HCT116 (cell line): Measurements from ENCODE around the gene CD8A. TPM values are rescaled to one million over a fixed set of nuclear protein-coding genes. Genes with fewer than 3 reads are reported as not detected.

ENCODE experiments used
- ATAC-seq: fragments of 200-7000 bp; cut with Tn5 transposase; 2 replicates; pipeline ENCODE4 v1.9.1; 2020; ENCODE audit warnings: mild to moderate bottlenecking, moderate library complexity
- BruUV-seq: library from RNA; stranded (reverse); fragments of 400-500 nt; replicated peaks from 2 replicates; lab custom pipeline; 2021; lab: Mats Ljungman, UMichigan
- CTCF ChIA-PET: fragments of 300-600 bp; sonication (Branson Sonifier 250); formaldehyde crosslinking; loops from one replicate; lab custom pipeline; 2021; ENCODE audit warnings: antibody characterized with exemption; lab: Charles Lee
- POLR2A ChIA-PET: fragments of 300-600, 350-600 bp; sonication (Branson Sonifier 250); formaldehyde crosslinking; loops from one replicate; lab custom pipeline; 2021; ENCODE audit warnings: antibody characterized with exemption; lab: Charles Lee
- RAD21 ChIA-PET, 2 experiments: fragments of 300-600 bp; sonication (Branson Sonifier 250); formaldehyde crosslinking; loops; one replicate each; lab custom pipeline; 2023; ENCODE audit warnings: low total read pairs in 2 of 2; ENCODE audit not compliant: uncharacterized antibody in 2 of 2, unreplicated experiment in 2 of 2, low non-redundant PET in 1 of 2; lab: Charles Lee
- DNase-seq: peaks from one replicate; pipeline ENCODE4 v3.0.0-alpha.2; 2010; ENCODE audit warnings: low read depth, low spot score
- H2AFZ ChIP-seq: fragments of 200-600 bp; shearing (Covaris generic), sonication (generic); 2 replicates; pipeline ENCODE4 v1.6.1; 2017; ENCODE audit warnings: low read depth, mixed run types, mixed read lengths, antibody characterized with exemption, low read length; ENCODE audit not compliant: poor library complexity, severe bottlenecking
- H3K27ac ChIP-seq: 2 replicates; pipeline ENCODE4 v1.5.1; 2012; ENCODE audit warnings: low read depth, low read length
- H3K27me3 ChIP-seq: fragments of 200-600 bp; sonication (generic); 2 replicates; pipeline ENCODE4 v1.6.1; 2016; ENCODE audit warnings: mixed run types, low read length, mixed read lengths; ENCODE audit not compliant: insufficient read depth
- H3K36me3 ChIP-seq, 2 experiments: fragments of 200-500 bp in 1 of 2; fragments of 200-600 bp in 1 of 2; sonication (Bioruptor generic) in 1 of 2; sonication (generic) in 1 of 2; 2 replicates each; pipeline versions ENCODE4 v1.5.1 to v1.6.1; 2014 to 2016; ENCODE audit warnings: low read length in 2 of 2, inconsistent platforms in 1 of 2, mixed read lengths in 1 of 2, mixed run types in 1 of 2; ENCODE audit not compliant: insufficient read depth in 2 of 2, control insufficient read depth in 1 of 2
- H3K4me1 ChIP-seq, 2 experiments: fragments of 200-600 bp in 1 of 2; sonication (generic) in 1 of 2; 2 replicates each; pipeline versions ENCODE4 v1.5.1 to v1.6.1; 2012 to 2017; ENCODE audit warnings: low read length in 2 of 2, inconsistent platforms in 1 of 2, mild to moderate bottlenecking in 1 of 2, mixed read lengths in 1 of 2, mixed run types in 1 of 2, moderate library complexity in 1 of 2; ENCODE audit not compliant: insufficient read depth in 2 of 2, control insufficient read depth in 1 of 2
- H3K4me2 ChIP-seq: fragments of 200-600 bp; sonication (generic); 2 replicates; pipeline ENCODE4 v1.6.1; 2017; ENCODE audit warnings: mixed run types, low read length, mixed read lengths
- H3K4me3 ChIP-seq, 2 experiments: fragments of 200-600 bp in 1 of 2; sonication (generic) in 1 of 2; replicated peaks in 1 of 2; 2 replicates each; pipeline ENCODE4 v1.5.1; 2011 to 2016; ENCODE audit warnings: low read length in 2 of 2, control low read depth in 1 of 2, low read depth in 1 of 2, mild to moderate bottlenecking in 1 of 2, mixed read lengths in 1 of 2, mixed run types in 1 of 2
- H3K79me2 ChIP-seq: fragments of 200-600 bp; sonication (generic); 2 replicates; pipeline ENCODE4 v1.6.1; 2017; ENCODE audit warnings: mild to moderate bottlenecking, mixed run types, low read length, moderate library complexity, mixed read lengths; ENCODE audit not compliant: insufficient read depth
- H3K9ac ChIP-seq: fragments of 200-600 bp; sonication (generic); 2 replicates; pipeline ENCODE4 v1.6.1; 2016; ENCODE audit warnings: low read length, mixed read lengths
- H3K9me2 ChIP-seq: fragments of 200-600 bp; sonication (generic), shearing (Covaris generic); 2 replicates; pipeline ENCODE4 v1.6.1; 2017; ENCODE audit warnings: mixed run types, mild to moderate bottlenecking, moderate library complexity; ENCODE audit not compliant: insufficient read depth
- H3K9me3 ChIP-seq, 2 experiments: fragments of 200-500 bp in 1 of 2; fragments of 200-600 bp in 1 of 2; sonication (Bioruptor generic) in 1 of 2; sonication (generic) in 1 of 2; 2 replicates each; pipeline ENCODE4 v1.6.1; 2014 to 2017; ENCODE audit warnings: low read length in 2 of 2, mixed read lengths in 2 of 2, inconsistent platforms in 1 of 2, low read depth in 1 of 2, mild to moderate bottlenecking in 1 of 2, mixed run types in 1 of 2, moderate library complexity in 1 of 2; ENCODE audit not compliant: control insufficient read depth in 1 of 2, insufficient read depth in 1 of 2
- H4K20me1 ChIP-seq: fragments of 200-600 bp; sonication (generic), shearing (Covaris generic); 2 replicates; pipeline ENCODE4 v1.6.1; 2017; ENCODE audit warnings: mixed run types, mild to moderate bottlenecking, moderate library complexity; ENCODE audit not compliant: insufficient read depth
- CEBPB ChIP-seq: IDR thresholded peaks from 2 replicates; pipeline ENCODE4 v1.6.1; 2012; ENCODE audit warnings: low read depth
- CTCF ChIP-seq, 3 experiments: fragments of 200-600 bp in 1 of 3; sonication (generic) in 1 of 3; IDR thresholded peaks in 2 of 3; conservative IDR thresholded peaks in 1 of 3; 2 replicates each; pipeline ENCODE4 v1.5.1; 2012 to 2017; ENCODE audit warnings: low read depth in 2 of 3, low read length in 2 of 3, antibody characterized with exemption in 1 of 3, borderline replicate concordance in 1 of 3, control low read depth in 1 of 3, mild to moderate bottlenecking in 1 of 3, mixed read lengths in 1 of 3, mixed run types in 1 of 3, moderate library complexity in 1 of 3; ENCODE audit not compliant: insufficient read depth in 1 of 3
- EGR1 ChIP-seq: IDR thresholded peaks from 2 replicates; pipeline ENCODE4 v1.6.1; 2012; ENCODE audit warnings: low read depth
- ELF1 ChIP-seq: IDR thresholded peaks from 2 replicates; pipeline ENCODE4 v1.6.1; 2012; ENCODE audit warnings: low read depth, borderline replicate concordance
- EZH2 ChIP-seq: fragments of 200-600 bp; sonication (generic); IDR thresholded peaks from 2 replicates; pipeline ENCODE4 v1.6.1; 2017; ENCODE audit warnings: antibody characterized with exemption, mixed run types
- EZH2phosphoT487 ChIP-seq: fragments of 200-600 bp; IDR thresholded peaks from 2 replicates; pipeline ENCODE4 v1.6.1; 2018; ENCODE audit warnings: antibody characterized with exemption, borderline replicate concordance
- FOSL1 ChIP-seq: IDR thresholded peaks from 2 replicates; pipeline ENCODE4 v1.6.1; 2012; ENCODE audit warnings: low read depth
- MAX ChIP-seq: IDR thresholded peaks from 2 replicates; pipeline ENCODE4 v1.6.1; 2012
- POLR2AphosphoS5 ChIP-seq: IDR thresholded peaks from 2 replicates; pipeline ENCODE4 v1.6.1; 2011; ENCODE audit warnings: mild to moderate bottlenecking, low read depth, low read length, moderate library complexity
- RAD21 ChIP-seq: IDR thresholded peaks from 2 replicates; pipeline ENCODE4 v1.6.1; 2012; ENCODE audit warnings: low read depth, mild to moderate bottlenecking
- REST ChIP-seq: IDR thresholded peaks from 2 replicates; pipeline ENCODE4 v1.6.1; 2012; ENCODE audit warnings: low read depth
- SRF ChIP-seq: IDR thresholded peaks from 2 replicates; pipeline ENCODE4 v1.6.1; 2012; ENCODE audit warnings: low read depth
- YY1 ChIP-seq: IDR thresholded peaks from 2 replicates; pipeline ENCODE4 v1.6.1; 2011; ENCODE audit warnings: low read length, low read depth, moderate library complexity, mild to moderate bottlenecking; ENCODE audit not compliant: insufficient replicate concordance; ENCODE audit errors: extremely low read depth
- ZFX ChIP-seq: fragments of 450-650 bp; IDR thresholded peaks from 2 replicates; pipeline ENCODE4 v1.6.1; 2017
- ZNF274 ChIP-seq: fragments of 200-500 bp; sonication (Bioruptor generic); IDR thresholded peaks from 2 replicates; pipeline ENCODE4 v1.6.1; 2014; ENCODE audit warnings: mild to moderate bottlenecking, low read depth, low read length, inconsistent platforms
- intact Hi-C: fragments of 100-400 bp; cut with micrococcal nuclease; formaldehyde crosslinking; loops from 2 replicates; pipeline ENCODE4 v1.10.0; 2022
- total RNA-seq: library from RNA; stranded (reverse); gene quantifications from one replicate; pipeline ENCODE4 v1.2.1, GENCODE V29; 2021; ENCODE audit not compliant: unreplicated experiment
- TF ChIP-seq, protein P1 (sequence below): IDR thresholded peaks from 2 replicates; pipeline ENCODE4 v1.6.1; 2012

The CD8A gene
- total RNA-seq, 1 experiment from 2014 or later, result 0.76 TPM

GRCh38 chr2:86758405-86758804, 32.3 kb downstream of the CD8A start:
- RAD21 ChIA-PET, result no interaction called here
- Histone ChIP-seq H3K9me3 (no peaks in the 10 kb centered on the region), H3K4me2 (no peak overlapping the region), H3K79me2 (peaks cover 42% of the 10 kb centered on the region), H3K27me3 (no peaks in the 10 kb centered on the region), H3K27ac (no peak overlapping the region), H3K9ac (no peak overlapping the region), H4K20me1 (no peaks in the 10 kb centered on the region), H3K36me3 (peaks cover 5 to 19% of the 10 kb centered on the region in 2 experiments; a peak in 3 of 4 replicates), H3K9me2 (no peaks in the 10 kb centered on the region), H2AFZ (no peak overlapping the region), H3K4me1 (no peaks in the 10 kb centered on the region), H3K4me3 (no peak overlapping the region)
- intact Hi-C loops, result no loop called here
- DNase-seq (no peak), ATAC-seq (no peak)
- CTCF ChIA-PET, result no interaction called here
- POLR2A ChIA-PET, result no interaction called here
- BruUV-seq, result no TSS peak
- no peak for TF ChIP-seq EZH2
- no peak for TF ChIP-seq YY1
- TF ChIP-seq RAD21, result no peak
- TF ChIP-seq EGR1, result no peak
- no peak for TF ChIP-seq POLR2AphosphoS5
- no peak for TF ChIP-seq SRF
- TF ChIP-seq CTCF (IDR thresholded peaks at IDR 0.05 in 2 of 3, conservative IDR thresholded peaks at IDR 0.05 in 1 of 3; ENCODE audit: borderline replicate concordance in 1 of 3, insufficient read depth in 1 of 3, low read depth in 2 of 3, low read length in 2 of 3), result no peak
- TF ChIP-seq CEBPB, result no peak
- no peak for TF ChIP-seq FOSL1
- no peak for TF ChIP-seq ZFX
- no peak for TF ChIP-seq REST
- TF ChIP-seq, protein P1, sequence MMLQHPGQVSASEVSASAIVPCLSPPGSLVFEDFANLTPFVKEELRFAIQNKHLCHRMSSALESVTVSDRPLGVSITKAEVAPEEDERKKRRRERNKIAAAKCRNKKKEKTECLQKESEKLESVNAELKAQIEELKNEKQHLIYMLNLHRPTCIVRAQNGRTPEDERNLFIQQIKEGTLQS, result no peak
- no peak for TF ChIP-seq ZNF274
- no peak for TF ChIP-seq MAX
- no peak for TF ChIP-seq EZH2phosphoT487
- TF ChIP-seq ELF1, result no peak
